ENCODE measurements around the gene ZNF586.

ZNF586 gene

GRCh38 chr19:57773488-57773887 is 4.0 kb downstream of the ZNF586 start:
- POLR2A ChIA-PET, result no interaction called here
- no peak for TF ChIP-seq CTCF (IDR thresholded peaks at IDR 0.05; ENCODE audit: control extremely low read depth, extremely low read depth, low read depth, missing control alignments)
- CTCF ChIA-PET, result no interaction called here
- DNase-seq (ENCODE audit: extremely low spot score), result no peak

- POLR2A ChIA-PET, result no interaction called here
- CTCF ChIA-PET, result no interaction called here
- no peak for TF ChIP-seq CTCF (IDR thresholded peaks at IDR 0.05; ENCODE audit: control extremely low read depth, extremely low read depth, low read depth, missing control alignments)
- no peak for DNase-seq (ENCODE audit: extremely low spot score)
These were observed 7.4 kb downstream of the ZNF586 start for GRCh38 chr19:57776764-57777296.

GRCh38 chr19:57778336-57778735 is 8.9 kb downstream of the ZNF586 start:
- CTCF ChIA-PET, result no interaction called here
- no peak for DNase-seq (ENCODE audit: extremely low spot score)
- TF ChIP-seq CTCF (IDR thresholded peaks at IDR 0.05; ENCODE audit: control extremely low read depth, extremely low read depth, low read depth, missing control alignments), result no peak
- POLR2A ChIA-PET, result no interaction called here

GRCh38 chr19:57779220-57779845 is 9.9 kb downstream of the ZNF586 start:
- ChIA-PET CTCF (interaction anchor here (2.0 kb wide), 1 partner anchor 10 kb away, joined by 5 read pairs; the partner anchor contains the start of gene ZNF586), POLR2A (no interaction called here)
- no peak for TF ChIP-seq CTCF (IDR thresholded peaks at IDR 0.05; ENCODE audit: control extremely low read depth, extremely low read depth, low read depth, missing control alignments)
- DNase-seq (ENCODE audit: extremely low spot score), result no peak

- DNase-seq (ENCODE audit: extremely low spot score), result no peak
- TF ChIP-seq CTCF (IDR thresholded peaks at IDR 0.05; ENCODE audit: control extremely low read depth, extremely low read depth, low read depth, missing control alignments), result no peak
- POLR2A ChIA-PET, result no interaction called here
- CTCF ChIA-PET, result no interaction called here
These were observed 16.8 kb downstream of the ZNF586 start for GRCh38 chr19:57786286-57786685.

GRCh38 chr19:57786906-57787305 is 17.4 kb downstream of the ZNF586 start:
- CTCF ChIA-PET, result no interaction called here
- no peak for TF ChIP-seq CTCF (IDR thresholded peaks at IDR 0.05; ENCODE audit: control extremely low read depth, extremely low read depth, low read depth, missing control alignments)
- POLR2A ChIA-PET, result no interaction called here
- no peak for DNase-seq (ENCODE audit: extremely low spot score)
